Transverse colon (tissue), 4 donors: ENCODE data around the gene KLHL22. TPM values are rescaled to one million over a fixed set of nuclear protein-coding genes. Genes with fewer than 3 reads are reported as not detected.

ENCODE experiments used
- DNase-seq: peaks from one replicate; pipeline ENCODE4 v3.0.0-alpha.2; 2019
- H3K27ac ChIP-seq, 4 donors: fragments of 200-600 bp; sonication (generic); 2 replicates each; pipeline ENCODE4 v1.5.1; 2016 to 2018; ENCODE audit warnings: inconsistent platforms in 4 of 4
- H3K27me3 ChIP-seq: fragments of 200-600 bp; sonication (generic); 2 replicates; pipeline ENCODE4 v1.5.1; 2017; ENCODE audit warnings: inconsistent platforms
- H3K36me3 ChIP-seq, 4 donors: fragments of 200-600 bp; sonication (generic); 2 replicates each; pipeline ENCODE4 v1.5.1; 2017 to 2019; ENCODE audit warnings: inconsistent platforms in 4 of 4
- H3K4me1 ChIP-seq, 4 donors: fragments of 200-600 bp; sonication (generic); 2 replicates each; pipeline ENCODE4 v1.5.1; 2017 to 2020; ENCODE audit warnings: inconsistent platforms in 4 of 4
- H3K4me3 ChIP-seq, 4 donors: fragments of 200-600 bp; sonication (generic); 1 replicate in 1 of 4; 2 replicates in 3 of 4; pipeline versions ENCODE4 v1.5.1 to v1.6.1; 2017 to 2019; ENCODE audit warnings: inconsistent platforms in 4 of 4
- H3K9me3 ChIP-seq, 2 donors: fragments of 200-600 bp; sonication (generic); 2 replicates each; pipeline ENCODE4 v1.5.1; 2017 to 2019; ENCODE audit warnings: inconsistent platforms in 2 of 2
- EP300 ChIP-seq: sonication (generic); formaldehyde crosslinking; IDR thresholded peaks from one replicate; pipeline ENCODE4 v1.6.1; 2017; ENCODE audit warnings: antibody characterized with exemption, low read depth
- POLR2A ChIP-seq: fragments of 450-650 bp; IDR thresholded peaks from one replicate; pipeline ENCODE4 v1.6.1; 2016; ENCODE audit warnings: antibody characterized with exemption, mild to moderate bottlenecking, moderate library complexity
- POLR2AphosphoS5 ChIP-seq, 3 donors: sonication (generic); formaldehyde crosslinking; IDR thresholded peaks; one replicate each; pipeline ENCODE4 v1.6.1; 2016; ENCODE audit warnings: antibody characterized with exemption in 3 of 3
- WGBS, 2 donors: methylation state at CpG; one replicate each; pipeline ENCODE4 v1.1.5; 2018; ENCODE audit warnings: low coverage in 1 of 2; 5-methylcytosine and 5-hydroxymethylcytosine counted together
- in situ Hi-C, 4 donors: fragments of 200-750 bp; cut with MboI; loops; one replicate each; pipeline versions ENCODE4 v1.15.0 to v1.15.1; 2017; ENCODE audit warnings: low sequenced_read_pairs in 3 of 4, low pct_ligation_motif_present in 1 of 4, low pct_unique_long_range_greater_than_20kb in 1 of 4
- intact Hi-C: fragments of 100-400 bp; cut with DNase I; formaldehyde crosslinking; loops from one replicate; pipeline ENCODE4 v1.15.1; 2023; ENCODE audit warnings: low total_unique reads
- total RNA-seq, 4 donors: library from RNA; depleted of rRNA; stranded (reverse); fragments of >200 nt; gene quantifications; one replicate each; pipeline ENCODE4 v1.1.0, GENCODE V29; 2016
- TF ChIP-seq, protein P1 (sequence below), 5 experiments: fragments of 200-600 bp in 3 of 5; fragments of 450-650 bp in 2 of 5; sonication (generic) in 3 of 5; IDR thresholded peaks; 1 replicate in 2 of 5; 2 replicates in 3 of 5; pipeline ENCODE4 v1.5.1; 2016 to 2017; ENCODE audit warnings: antibody characterized with exemption in 5 of 5, inconsistent platforms in 3 of 5, mild to moderate bottlenecking in 2 of 5, moderate library complexity in 1 of 5

Gene KLHL22
- total RNA-seq, 4 donors from 2014 or later = 12.7 to 75.9 (median 16.9) TPM

- in situ Hi-C loops = no loop called here
- H3K9me3 ChIP-seq = no peaks in the 10 kb centered on the region
- no peaks in the 10 kb centered on the region for H3K36me3 ChIP-seq
- H3K27ac ChIP-seq = no peak overlapping the region
- 87 to 100% methylated on average over 1 to 3 of the region's 3 CpGs for WGBS, 2 donors
- no peak for TF ChIP-seq EP300
- no peak for TF ChIP-seq POLR2A
- TF ChIP-seq, protein P1, sequence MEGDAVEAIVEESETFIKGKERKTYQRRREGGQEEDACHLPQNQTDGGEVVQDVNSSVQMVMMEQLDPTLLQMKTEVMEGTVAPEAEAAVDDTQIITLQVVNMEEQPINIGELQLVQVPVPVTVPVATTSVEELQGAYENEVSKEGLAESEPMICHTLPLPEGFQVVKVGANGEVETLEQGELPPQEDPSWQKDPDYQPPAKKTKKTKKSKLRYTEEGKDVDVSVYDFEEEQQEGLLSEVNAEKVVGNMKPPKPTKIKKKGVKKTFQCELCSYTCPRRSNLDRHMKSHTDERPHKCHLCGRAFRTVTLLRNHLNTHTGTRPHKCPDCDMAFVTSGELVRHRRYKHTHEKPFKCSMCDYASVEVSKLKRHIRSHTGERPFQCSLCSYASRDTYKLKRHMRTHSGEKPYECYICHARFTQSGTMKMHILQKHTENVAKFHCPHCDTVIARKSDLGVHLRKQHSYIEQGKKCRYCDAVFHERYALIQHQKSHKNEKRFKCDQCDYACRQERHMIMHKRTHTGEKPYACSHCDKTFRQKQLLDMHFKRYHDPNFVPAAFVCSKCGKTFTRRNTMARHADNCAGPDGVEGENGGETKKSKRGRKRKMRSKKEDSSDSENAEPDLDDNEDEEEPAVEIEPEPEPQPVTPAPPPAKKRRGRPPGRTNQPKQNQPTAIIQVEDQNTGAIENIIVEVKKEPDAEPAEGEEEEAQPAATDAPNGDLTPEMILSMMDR (IDR thresholded peaks at IDR 0.05) = no peak
- no peak for TF ChIP-seq POLR2AphosphoS5 (IDR thresholded peaks at IDR 0.05)
- intact Hi-C loops = no loop called here
- H3K27me3 ChIP-seq = no peaks in the 10 kb centered on the region
- no peak overlapping the region for H3K4me3 ChIP-seq
- peaks cover 0 to 8% (median 2%) of the 10 kb centered on the region in 4 donors for H3K4me1 ChIP-seq
- DNase-seq = no peak
These were observed 28.8 kb downstream of the KLHL22 start for GRCh38 chr22:20466659-20467379.

DNA sequence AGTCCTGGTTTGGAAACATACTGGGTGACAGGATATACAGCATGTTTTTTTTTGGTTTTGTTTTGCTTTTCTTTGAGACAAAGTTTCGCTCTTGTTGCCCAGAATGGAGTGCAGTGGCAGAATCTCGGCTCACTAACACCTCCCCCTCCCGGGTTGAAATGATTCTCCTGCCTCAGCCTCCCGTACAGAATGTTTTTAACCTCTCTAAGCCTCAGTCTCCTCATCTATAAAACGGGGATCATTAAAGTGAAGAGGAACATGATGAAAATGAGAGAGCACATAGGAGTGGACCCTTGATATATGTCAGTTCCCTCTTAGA is 29.9 kb downstream of the KLHL22 start:
- Histone ChIP-seq H3K36me3 (no peaks in the 10 kb centered on the region), H3K4me3 (no peak overlapping the region), H3K4me1 (peaks cover 0 to 8% (median 2%) of the 10 kb centered on the region in 4 donors), H3K9me3 (no peaks in the 10 kb centered on the region), H3K27ac (no peak overlapping the region), H3K27me3 (no peaks in the 10 kb centered on the region)
- TF ChIP-seq, protein P1 (IDR thresholded peaks at IDR 0.05) = no peak
- TF ChIP-seq POLR2A (no peak), EP300 (no peak), POLR2AphosphoS5 (IDR thresholded peaks at IDR 0.05) (no peak)
- 86% methylated on average over 5 of the region's 5 CpGs for WGBS, 2 donors
- no peak for DNase-seq
- intact Hi-C loops (no loop called here), in situ Hi-C loops (no loop called here)

GRCh38 chr22:20464912-20465758 is 30.5 kb downstream of the KLHL22 start:
- Histone ChIP-seq H3K36me3 (no peaks in the 10 kb centered on the region), H3K9me3 (no peaks in the 10 kb centered on the region), H3K27ac (peak overlapping the region in 1 of 4 donors; percentile 62), H3K27me3 (no peaks in the 10 kb centered on the region), H3K4me1 (peaks cover 0 to 8% (median 2%) of the 10 kb centered on the region in 4 donors), H3K4me3 (no peak overlapping the region)
- no peak for DNase-seq
- TF ChIP-seq, protein P1 (IDR thresholded peaks at IDR 0.05) = no peak
- no peak for TF ChIP-seq POLR2AphosphoS5 (IDR thresholded peaks at IDR 0.05)
- no peak for TF ChIP-seq EP300
- no peak for TF ChIP-seq POLR2A
- in situ Hi-C loops (no loop called here), intact Hi-C loops (no loop called here)
- 96% methylated on average over 6 to 31 of the region's 32 CpGs for WGBS, 2 donors

DNA sequence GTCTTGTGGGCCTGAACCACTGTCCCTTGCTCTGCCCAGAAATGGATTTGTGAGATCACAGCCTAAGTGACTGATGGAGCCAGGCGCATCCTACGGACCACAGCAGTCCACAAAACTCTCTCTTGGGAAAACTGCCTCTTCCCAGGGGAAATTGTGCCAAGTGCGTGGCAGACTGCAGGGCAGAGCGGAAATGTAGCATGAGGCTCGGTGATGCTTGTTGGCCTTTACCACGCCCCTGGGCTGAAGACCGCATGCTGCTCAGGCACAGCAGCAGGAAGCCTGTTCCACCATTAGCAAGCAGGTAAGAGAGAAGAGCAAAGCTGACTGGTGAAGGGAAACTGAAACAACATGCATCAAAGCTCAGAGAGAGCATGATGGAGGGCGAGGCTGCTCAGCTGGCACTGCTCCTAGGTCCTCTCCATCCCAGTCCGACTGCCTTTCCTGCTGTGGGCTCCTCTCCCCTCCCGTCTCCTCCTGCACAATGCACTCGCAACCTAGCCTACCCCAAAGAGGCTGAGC is 31.4 kb downstream of the KLHL22 start:
- Histone ChIP-seq H3K4me3 (no peak overlapping the region), H3K27me3 (no peaks in the 10 kb centered on the region), H3K9me3 (no peaks in the 10 kb centered on the region), H3K27ac (peak overlapping the region in 3 of 4 donors; percentile 29 to 62 (median 39)), H3K36me3 (no peaks in the 10 kb centered on the region), H3K4me1 (peaks cover 0 to 8% (median 2%) of the 10 kb centered on the region in 4 donors)
- 75 to 85% methylated on average over 3 to 11 of the region's 11 CpGs for WGBS, 2 donors
- TF ChIP-seq POLR2AphosphoS5 (IDR thresholded peaks at IDR 0.05) (no peak), POLR2A (no peak), EP300 (no peak)
- TF ChIP-seq, protein P1 (IDR thresholded peaks at IDR 0.05) = no peak
- intact Hi-C loops = no loop called here
- no peak for DNase-seq
- in situ Hi-C loops = no loop called here
